GM23338 (cell line): ENCODE measurements around the gene NTRK1. TPM values are rescaled to one million over a fixed set of nuclear protein-coding genes. Genes with fewer than 3 reads are reported as not detected.
A peak's percentile ranks its signal among the peaks of the same experiment; 100 is the strongest.

ENCODE experiments used
- ATAC-seq: fragments of 200-7000 bp; cut with Tn5 transposase; 3 replicates; pipeline ENCODE4 v1.9.1; 2020
- DNase-seq: peaks from one replicate; pipeline ENCODE4 v3.0.0-alpha.2; 2015; ENCODE audit warnings: low spot score
- H2AFZ ChIP-seq: fragments of 200-600 bp; sonication (generic); 2 replicates; pipeline ENCODE4 v1.8.0; 2016; ENCODE audit warnings: antibody characterized with exemption, mild to moderate bottlenecking, moderate library complexity
- H3F3A ChIP-seq: fragments of 200-600 bp; sonication (generic); replicated peaks from 2 replicates; pipeline ENCODE4 v1.8.0; 2017; ENCODE audit warnings: antibody characterized with exemption, mixed run types, low read depth
- H3K27ac ChIP-seq: fragments of 200-600 bp; sonication (generic); 2 replicates; pipeline ENCODE4 v1.6.1; 2016; ENCODE audit warnings: low read depth
- H3K27me3 ChIP-seq: fragments of 200-600 bp; sonication (generic); 2 replicates; pipeline ENCODE4 v1.8.0; 2016; ENCODE audit warnings: mild to moderate bottlenecking, mixed run types, moderate library complexity; ENCODE audit not compliant: insufficient read depth
- H3K36me3 ChIP-seq: fragments of 200-600 bp; sonication (generic); 2 replicates; pipeline ENCODE4 v1.8.0; 2016; ENCODE audit warnings: mild to moderate bottlenecking; ENCODE audit not compliant: insufficient read depth
- H3K4me1 ChIP-seq: fragments of 200-600 bp; sonication (generic); 2 replicates; pipeline ENCODE4 v1.8.0; 2016; ENCODE audit warnings: mild to moderate bottlenecking, moderate library complexity; ENCODE audit not compliant: insufficient read depth
- H3K4me2 ChIP-seq: fragments of 200-600 bp; sonication (generic); 2 replicates; pipeline ENCODE4 v1.7.1; 2017; ENCODE audit warnings: mixed run types
- H3K4me3 ChIP-seq: fragments of 200-600 bp; sonication (generic); 2 replicates; pipeline ENCODE4 v1.6.1; 2016; ENCODE audit warnings: mixed run types
- H3K79me2 ChIP-seq: fragments of 200-600 bp; sonication (generic); replicated peaks from 2 replicates; pipeline ENCODE4 v1.8.0; 2017; ENCODE audit warnings: mild to moderate bottlenecking; ENCODE audit not compliant: insufficient read depth
- H3K9me2 ChIP-seq: fragments of 200-600 bp; sonication (generic); 2 replicates; pipeline ENCODE4 v1.8.0; 2017; ENCODE audit not compliant: insufficient read depth
- H4K20me1 ChIP-seq: fragments of 200-600 bp; sonication (generic); replicated peaks from 2 replicates; pipeline ENCODE4 v1.8.0; 2017; ENCODE audit warnings: mild to moderate bottlenecking; ENCODE audit not compliant: insufficient read depth
- H3K27ac Mint-ChIP-seq: 2 replicates; pipeline ENCODE4 v1.8.0; 2020; ENCODE audit warnings: inconsistent platforms, mild to moderate bottlenecking, moderate library complexity, mixed read lengths
- H3K27me3 Mint-ChIP-seq: 3 replicates; pipeline ENCODE4 v1.8.0; 2022; ENCODE audit warnings: low read depth, mild to moderate bottlenecking, moderate library complexity, mixed read lengths, inconsistent platforms; ENCODE audit not compliant: insufficient read depth, poor library complexity
- H3K36me3 Mint-ChIP-seq: 3 replicates; pipeline ENCODE4 v1.8.0; 2021; ENCODE audit warnings: low read depth, mild to moderate bottlenecking, inconsistent platforms, moderate library complexity, mixed read lengths
- H3K4me1 Mint-ChIP-seq: 3 replicates; pipeline ENCODE4 v1.8.0; 2020; ENCODE audit warnings: mild to moderate bottlenecking, inconsistent platforms, mixed read lengths
- H3K4me3 Mint-ChIP-seq: 3 replicates; pipeline ENCODE4 v1.8.0; 2021; ENCODE audit warnings: moderate library complexity, mild to moderate bottlenecking, inconsistent platforms, mixed read lengths
- H3K9me3 Mint-ChIP-seq: 3 replicates; pipeline ENCODE4 v1.8.0; 2020; ENCODE audit warnings: moderate library complexity, mild to moderate bottlenecking, inconsistent platforms, mixed read lengths
- CREB1 ChIP-seq: fragments of 250-450 bp; sonication (Bioruptor Pico); IDR thresholded peaks from 2 replicates; pipeline ENCODE4 v1.5.0; 2020; ENCODE audit warnings: low read depth, mild to moderate bottlenecking, moderate library complexity
- ETS1 ChIP-seq: IDR thresholded peaks from 2 replicates; pipeline ENCODE4 v1.6.1; 2016; ENCODE audit warnings: antibody characterized with exemption
- EZH2 ChIP-seq: fragments of 200-600 bp; sonication (generic); IDR thresholded peaks from one replicate; pipeline ENCODE4 v1.8.0; 2017; ENCODE audit warnings: antibody characterized with exemption, mild to moderate bottlenecking, low read depth; ENCODE audit not compliant: unreplicated experiment
- EZH2phosphoT487 ChIP-seq: fragments of 200-600 bp; sonication (generic); IDR thresholded peaks from one replicate; pipeline ENCODE4 v1.8.1; 2018; ENCODE audit warnings: antibody characterized with exemption; ENCODE audit not compliant: unreplicated experiment
- JUNB ChIP-seq: IDR thresholded peaks from one replicate; pipeline ENCODE4 v1.6.1; 2016; ENCODE audit warnings: antibody characterized with exemption; ENCODE audit not compliant: unreplicated experiment
- NANOG ChIP-seq: IDR thresholded peaks from 2 replicates; pipeline ENCODE4 v1.6.1; 2016; ENCODE audit warnings: antibody characterized with exemption, borderline replicate concordance
- POLR2AphosphoS5 ChIP-seq: IDR thresholded peaks from 2 replicates; pipeline ENCODE4 v1.6.1; 2016; ENCODE audit warnings: antibody characterized with exemption, low read depth
- STAT1 ChIP-seq: IDR thresholded peaks from one replicate; pipeline ENCODE4 v1.6.1; 2016; ENCODE audit warnings: antibody characterized with exemption; ENCODE audit not compliant: unreplicated experiment
- ZNF114 ChIP-seq: fragments of 250-450 bp; sonication (Bioruptor Pico); IDR thresholded peaks from 2 replicates; pipeline ENCODE4 v1.5.0; 2020; ENCODE audit warnings: mild to moderate bottlenecking, moderate library complexity
- ZNF331 ChIP-seq: fragments of 250-450 bp; sonication (Bioruptor Pico); IDR thresholded peaks from 2 replicates; pipeline ENCODE4 v1.5.0; 2020; ENCODE audit warnings: low read depth, mild to moderate bottlenecking, moderate library complexity
- long read RNA-seq: library from polyadenylated mRNA; unstranded; transcript quantifications from one replicate; pipeline ENCODE4 v2.0.0, GENCODE V29; 2020; ENCODE audit not compliant: unreplicated experiment
- polyA plus RNA-seq: library from polyadenylated mRNA; unstranded; fragments of >200 nt; fragmentation: Nextera tagmentation; extraction: Ambion mirVana; gene quantifications from 2 replicates; pipeline ENCODE4 v1.2.1, GENCODE V29; 2016
- total RNA-seq: library from RNA; depleted of rRNA; stranded (reverse); fragments of >200 nt; shearing (Covaris generic); gene quantifications from 2 replicates; pipeline ENCODE4 v1.2.3, GENCODE V29; 2014; rRNA removed
- TF ChIP-seq, protein P1 (sequence below), 2 experiments: fragments of 200-600 bp in 1 of 2; sonication (generic) in 1 of 2; conservative IDR thresholded peaks; 2 replicates each; pipeline versions ENCODE4 v1.5.1 to v1.6.1; 2016 to 2017; ENCODE audit warnings: antibody characterized with exemption in 2 of 2, low read depth in 2 of 2, mild to moderate bottlenecking in 2 of 2, moderate library complexity in 1 of 2
- TF ChIP-seq, protein P2 (sequence below): IDR thresholded peaks from one replicate; pipeline ENCODE4 v1.6.1; 2018; ENCODE audit warnings: antibody characterized with exemption; ENCODE audit not compliant: unreplicated experiment

Gene NTRK1
- total RNA-seq (0.08 and 0.42 TPM in 2 replicates), polyA plus RNA-seq (0.23 and 0.45 TPM in 2 replicates)
- long read RNA-seq, result 0 reads

DNA sequence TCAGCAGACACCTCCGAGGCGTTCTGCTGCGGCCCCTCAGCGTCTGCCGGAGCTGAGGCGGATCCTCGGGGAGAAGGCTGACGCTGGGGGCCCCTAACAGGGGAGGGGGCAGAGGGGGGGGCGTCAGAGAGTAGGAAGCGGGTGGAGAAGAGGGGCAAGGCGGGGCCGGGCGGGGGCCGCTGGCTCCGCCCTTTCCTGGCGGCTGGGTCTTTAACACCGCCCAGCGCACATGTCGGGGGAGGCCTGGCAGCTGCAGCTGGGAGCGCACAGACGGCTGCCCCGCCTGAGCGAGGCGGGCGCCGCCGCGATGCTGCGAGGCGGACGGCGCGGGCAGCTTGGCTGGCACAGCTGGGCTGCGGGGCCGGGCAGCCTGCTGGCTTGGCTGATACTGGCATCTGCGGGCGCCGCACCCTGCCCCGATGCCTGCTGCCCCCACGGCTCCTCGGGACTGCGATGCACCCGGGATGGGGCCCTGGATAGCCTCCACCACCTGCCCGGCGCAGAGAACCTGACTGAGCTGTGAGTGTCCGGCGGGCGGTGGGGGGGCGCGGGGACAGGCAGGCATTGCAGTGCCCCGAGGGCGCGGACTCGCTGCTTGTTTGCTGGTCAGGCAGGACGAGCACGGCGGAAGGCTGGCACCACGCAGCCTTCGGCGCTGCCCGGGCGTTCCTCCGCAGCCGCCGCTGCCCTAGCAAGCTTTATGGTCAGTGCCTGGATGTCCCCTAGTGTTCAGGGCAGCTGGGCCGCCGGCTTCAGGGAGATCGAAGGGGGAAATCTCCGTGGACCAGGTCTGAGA is at the start of gene NTRK1:
Gene NTRK1, plus strand, starts transcription at position 238 of the 796 bp plus-strand sequence. Its CDS starts 70 bp downstream, at position 308.
- TF ChIP-seq EZH2phosphoT487 (peak; percentile 85), EZH2 (peak; percentile 49), STAT1 (no peak)
- ATAC-seq (peak; percentile 62), DNase-seq (peak; percentile 77)
- Mint-ChIP-seq H3K9me3 (peaks cover 3% of the 10 kb centered on the region; the same call in 1 of the 3 replicates), H3K36me3 (no peaks in the 10 kb centered on the region), H3K4me3 (peak within 1 kb of the TSS; percentile 83), H3K4me1 (peaks cover 32% of the 10 kb centered on the region), H3K27ac (no peak within 1 kb of the TSS), H3K27me3 (peaks cover 79% of the 10 kb centered on the region)
- Histone ChIP-seq H3K79me2 (no peaks in the 10 kb centered on the region), H4K20me1 (peaks cover 5% of the 10 kb centered on the region; the same call in 1 of the 2 replicates), H2AFZ (peak within 1 kb of the TSS; percentile 90), H3K27me3 (peaks cover 100% of the 10 kb centered on the region), H3K36me3 (no peaks in the 10 kb centered on the region), H3K27ac (no peak within 1 kb of the TSS), H3F3A (0 out of 2 replicates have a peak, but pooled peaks cover 3% of the 10 kb centered on the region), H3K4me3 (peak within 1 kb of the TSS; percentile 82), H3K9me2 (no peaks in the 10 kb centered on the region), H3K4me1 (peaks cover 12% of the 10 kb centered on the region; the same call in 1 of the 2 replicates), H3K4me2 (peak within 1 kb of the TSS; percentile 93)

GRCh38 chr1:156811168-156811567 is 49.5 kb upstream of the NTRK1 start:
- H3K9me3 Mint-ChIP-seq, result no peaks in the 10 kb centered on the region
- H3K4me1 Mint-ChIP-seq, result peaks cover 31% of the 10 kb centered on the region
- no peaks in the 10 kb centered on the region for H3K79me2 ChIP-seq
- H3K4me3 ChIP-seq, result no peak overlapping the region
- no peak for DNase-seq
- no peak overlapping the region for H3K4me2 ChIP-seq
- peaks cover 49% of the 10 kb centered on the region for H3K27me3 Mint-ChIP-seq
- H3K36me3 ChIP-seq, result no peaks in the 10 kb centered on the region
- peaks cover 42% of the 10 kb centered on the region for H3K27me3 ChIP-seq
- H3K4me3 Mint-ChIP-seq, result no peak overlapping the region
- H3F3A ChIP-seq, result 0 out of 2 replicates have a peak, but pooled peaks cover 10% of the 10 kb centered on the region
- H3K36me3 Mint-ChIP-seq, result peaks cover 4% of the 10 kb centered on the region; the same call in 2 of the 3 replicates
- H3K9me2 ChIP-seq, result no peaks in the 10 kb centered on the region
- no peak overlapping the region for H3K27ac Mint-ChIP-seq
- H3K27ac ChIP-seq, result no peak overlapping the region
- peaks cover 4% of the 10 kb centered on the region for H4K20me1 ChIP-seq
- peaks cover 15% of the 10 kb centered on the region for H3K4me1 ChIP-seq
- ATAC-seq, result no peak
- no peak overlapping the region for H2AFZ ChIP-seq
- TF ChIP-seq ZNF331 (CRISPR knock-in tag), result no peak
- TF ChIP-seq CREB1 (CRISPR knock-in tag), result no peak
- TF ChIP-seq ETS1, result no peak
- TF ChIP-seq, protein P1, sequence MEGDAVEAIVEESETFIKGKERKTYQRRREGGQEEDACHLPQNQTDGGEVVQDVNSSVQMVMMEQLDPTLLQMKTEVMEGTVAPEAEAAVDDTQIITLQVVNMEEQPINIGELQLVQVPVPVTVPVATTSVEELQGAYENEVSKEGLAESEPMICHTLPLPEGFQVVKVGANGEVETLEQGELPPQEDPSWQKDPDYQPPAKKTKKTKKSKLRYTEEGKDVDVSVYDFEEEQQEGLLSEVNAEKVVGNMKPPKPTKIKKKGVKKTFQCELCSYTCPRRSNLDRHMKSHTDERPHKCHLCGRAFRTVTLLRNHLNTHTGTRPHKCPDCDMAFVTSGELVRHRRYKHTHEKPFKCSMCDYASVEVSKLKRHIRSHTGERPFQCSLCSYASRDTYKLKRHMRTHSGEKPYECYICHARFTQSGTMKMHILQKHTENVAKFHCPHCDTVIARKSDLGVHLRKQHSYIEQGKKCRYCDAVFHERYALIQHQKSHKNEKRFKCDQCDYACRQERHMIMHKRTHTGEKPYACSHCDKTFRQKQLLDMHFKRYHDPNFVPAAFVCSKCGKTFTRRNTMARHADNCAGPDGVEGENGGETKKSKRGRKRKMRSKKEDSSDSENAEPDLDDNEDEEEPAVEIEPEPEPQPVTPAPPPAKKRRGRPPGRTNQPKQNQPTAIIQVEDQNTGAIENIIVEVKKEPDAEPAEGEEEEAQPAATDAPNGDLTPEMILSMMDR (conservative IDR thresholded peaks at IDR 0.05; ENCODE audit: low read depth in 2 of 2), result no peak
- no peak for TF ChIP-seq POLR2AphosphoS5
- TF ChIP-seq EZH2phosphoT487, result no peak
- TF ChIP-seq ZNF114 (CRISPR knock-in tag), result no peak
- TF ChIP-seq JUNB, result no peak
- TF ChIP-seq, protein P2, sequence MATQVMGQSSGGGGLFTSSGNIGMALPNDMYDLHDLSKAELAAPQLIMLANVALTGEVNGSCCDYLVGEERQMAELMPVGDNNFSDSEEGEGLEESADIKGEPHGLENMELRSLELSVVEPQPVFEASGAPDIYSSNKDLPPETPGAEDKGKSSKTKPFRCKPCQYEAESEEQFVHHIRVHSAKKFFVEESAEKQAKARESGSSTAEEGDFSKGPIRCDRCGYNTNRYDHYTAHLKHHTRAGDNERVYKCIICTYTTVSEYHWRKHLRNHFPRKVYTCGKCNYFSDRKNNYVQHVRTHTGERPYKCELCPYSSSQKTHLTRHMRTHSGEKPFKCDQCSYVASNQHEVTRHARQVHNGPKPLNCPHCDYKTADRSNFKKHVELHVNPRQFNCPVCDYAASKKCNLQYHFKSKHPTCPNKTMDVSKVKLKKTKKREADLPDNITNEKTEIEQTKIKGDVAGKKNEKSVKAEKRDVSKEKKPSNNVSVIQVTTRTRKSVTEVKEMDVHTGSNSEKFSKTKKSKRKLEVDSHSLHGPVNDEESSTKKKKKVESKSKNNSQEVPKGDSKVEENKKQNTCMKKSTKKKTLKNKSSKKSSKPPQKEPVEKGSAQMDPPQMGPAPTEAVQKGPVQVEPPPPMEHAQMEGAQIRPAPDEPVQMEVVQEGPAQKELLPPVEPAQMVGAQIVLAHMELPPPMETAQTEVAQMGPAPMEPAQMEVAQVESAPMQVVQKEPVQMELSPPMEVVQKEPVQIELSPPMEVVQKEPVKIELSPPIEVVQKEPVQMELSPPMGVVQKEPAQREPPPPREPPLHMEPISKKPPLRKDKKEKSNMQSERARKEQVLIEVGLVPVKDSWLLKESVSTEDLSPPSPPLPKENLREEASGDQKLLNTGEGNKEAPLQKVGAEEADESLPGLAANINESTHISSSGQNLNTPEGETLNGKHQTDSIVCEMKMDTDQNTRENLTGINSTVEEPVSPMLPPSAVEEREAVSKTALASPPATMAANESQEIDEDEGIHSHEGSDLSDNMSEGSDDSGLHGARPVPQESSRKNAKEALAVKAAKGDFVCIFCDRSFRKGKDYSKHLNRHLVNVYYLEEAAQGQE, result no peak
- no peak for TF ChIP-seq NANOG
